Stomach smooth muscle (tissue), 2 donors: ENCODE measurements around the gene ADARB2.
"Not testable (repeated sequence)": the region's sequence is repeated elsewhere in the genome, so short reads cannot be mapped to it uniquely, and the experiment has no call there.

Experiments used
- H3K27ac ChIP-seq: one replicate; pipeline ENCODE4 v1.7.0; 2013; ENCODE audit warnings: mild to moderate bottlenecking, low read length, inconsistent platforms
- H3K27me3 ChIP-seq, 2 donors: one replicate each; pipeline ENCODE4 v1.7.0; 2013; ENCODE audit warnings: low read length in 2 of 2; ENCODE audit not compliant: insufficient read depth in 2 of 2, control insufficient read depth in 1 of 2
- H3K36me3 ChIP-seq, 2 donors: one replicate each; pipeline ENCODE4 v1.7.0; 2013; ENCODE audit warnings: low read length in 2 of 2; ENCODE audit not compliant: control insufficient read depth in 2 of 2, insufficient read depth in 2 of 2
- H3K4me1 ChIP-seq: one replicate; pipeline ENCODE4 v1.7.0; 2013; ENCODE audit warnings: low read length; ENCODE audit not compliant: control insufficient read depth, insufficient read depth
- H3K4me3 ChIP-seq, 2 donors: one replicate each; pipeline ENCODE4 v1.7.0; 2013; ENCODE audit warnings: low read length in 2 of 2
- H3K9ac ChIP-seq, 2 donors: one replicate each; pipeline ENCODE4 v1.7.0; 2013; ENCODE audit warnings: low read length in 2 of 2, mild to moderate bottlenecking in 1 of 2
- H3K9me3 ChIP-seq, 2 donors: one replicate each; pipeline ENCODE4 v1.7.0; 2013; ENCODE audit warnings: low read length in 2 of 2; ENCODE audit not compliant: control insufficient read depth in 2 of 2
- donor health status: healthy.
- donor health status: Pancreatic carcinoma.

Gene ADARB2

DNA sequence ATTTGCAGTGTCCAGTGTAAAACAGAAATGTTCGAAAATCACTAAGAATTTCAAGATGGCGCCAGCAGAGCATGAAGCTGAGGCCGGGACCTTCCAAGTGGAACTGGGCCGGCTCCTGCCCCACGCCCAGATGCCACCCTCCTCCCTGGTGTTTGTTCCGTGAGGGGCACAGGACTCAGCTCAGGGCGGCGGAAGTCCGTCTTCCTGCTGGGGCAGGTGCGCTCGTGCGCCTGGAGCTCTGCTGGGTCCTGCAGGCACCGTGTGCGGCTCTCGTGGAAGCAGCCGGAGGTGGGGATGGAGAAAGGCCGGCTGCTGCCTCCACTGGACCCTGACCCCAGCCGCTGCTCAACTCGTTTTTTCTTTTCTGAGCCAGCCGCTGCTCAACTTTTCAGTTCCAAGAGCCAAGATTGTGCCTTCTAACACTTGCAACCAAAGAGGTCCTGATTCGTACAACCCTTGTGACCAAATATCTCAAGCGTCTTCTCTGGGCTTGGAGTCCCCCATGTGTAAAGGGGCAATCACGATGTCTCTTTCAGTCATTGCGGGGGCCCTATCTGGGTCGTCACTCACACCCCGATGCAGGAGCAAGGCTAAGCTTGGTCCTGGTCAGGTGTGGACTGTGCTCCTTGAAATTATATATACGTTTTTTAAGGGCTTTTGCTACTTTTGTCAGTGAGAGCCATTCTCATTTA lies 334.4 kb downstream of the ADARB2 start:
- no peaks in the 10 kb centered on the region for H3K4me1 ChIP-seq
- no peak overlapping the region for H3K4me3 ChIP-seq
- H3K9ac ChIP-seq = no peak overlapping the region
- peaks cover 0 to 4% of the 10 kb centered on the region in 2 donors for H3K27me3 ChIP-seq
- no peaks in the 10 kb centered on the region for H3K36me3 ChIP-seq
- H3K9me3 ChIP-seq = no peaks in the 10 kb centered on the region
- H3K27ac ChIP-seq = no peak overlapping the region

DNA sequence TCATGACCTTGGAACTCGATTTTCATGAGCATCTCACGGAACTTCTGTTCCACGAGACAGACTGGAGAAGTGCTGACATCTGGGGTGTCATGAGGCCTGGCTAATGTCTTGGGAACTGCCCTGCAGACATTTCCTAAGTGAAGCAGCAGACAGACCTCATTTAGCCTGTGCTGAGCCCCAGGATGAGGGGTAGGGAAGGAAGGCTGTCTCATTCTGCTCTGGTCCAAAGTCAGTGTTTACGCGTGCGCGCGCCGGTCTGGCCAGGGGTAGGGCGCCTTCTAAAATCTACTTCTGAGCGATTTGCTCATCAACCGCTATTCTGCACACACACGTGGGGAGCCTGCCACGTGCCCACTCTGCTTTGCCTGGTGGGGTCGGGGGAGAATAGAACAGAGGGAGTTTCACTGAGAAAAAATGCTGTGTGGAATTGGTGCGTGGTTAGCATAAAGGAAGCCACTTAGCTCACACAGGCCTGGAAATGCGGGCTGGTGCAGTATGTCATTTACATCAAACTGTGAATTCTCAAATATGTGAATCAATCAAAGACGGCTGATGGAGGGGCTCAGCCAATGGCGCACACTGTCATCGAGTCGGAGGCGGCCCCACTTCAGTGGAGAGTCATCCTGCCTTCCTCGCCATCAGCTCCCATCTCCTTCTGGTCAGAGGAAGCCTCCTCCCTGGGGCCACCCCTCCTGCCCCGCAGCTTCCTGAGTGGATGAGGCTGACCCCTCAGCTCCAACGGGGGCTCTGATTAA lies 335.1 kb downstream of the ADARB2 start:
- H3K27ac ChIP-seq = no peak overlapping the region
- H3K27me3 ChIP-seq = peaks cover 0 to 4% of the 10 kb centered on the region in 2 donors
- H3K9ac ChIP-seq = no peak overlapping the region
- H3K36me3 ChIP-seq = no peaks in the 10 kb centered on the region
- no peaks in the 10 kb centered on the region for H3K4me1 ChIP-seq
- no peak overlapping the region for H3K4me3 ChIP-seq
- H3K9me3 ChIP-seq = no peaks in the 10 kb centered on the region

DNA sequence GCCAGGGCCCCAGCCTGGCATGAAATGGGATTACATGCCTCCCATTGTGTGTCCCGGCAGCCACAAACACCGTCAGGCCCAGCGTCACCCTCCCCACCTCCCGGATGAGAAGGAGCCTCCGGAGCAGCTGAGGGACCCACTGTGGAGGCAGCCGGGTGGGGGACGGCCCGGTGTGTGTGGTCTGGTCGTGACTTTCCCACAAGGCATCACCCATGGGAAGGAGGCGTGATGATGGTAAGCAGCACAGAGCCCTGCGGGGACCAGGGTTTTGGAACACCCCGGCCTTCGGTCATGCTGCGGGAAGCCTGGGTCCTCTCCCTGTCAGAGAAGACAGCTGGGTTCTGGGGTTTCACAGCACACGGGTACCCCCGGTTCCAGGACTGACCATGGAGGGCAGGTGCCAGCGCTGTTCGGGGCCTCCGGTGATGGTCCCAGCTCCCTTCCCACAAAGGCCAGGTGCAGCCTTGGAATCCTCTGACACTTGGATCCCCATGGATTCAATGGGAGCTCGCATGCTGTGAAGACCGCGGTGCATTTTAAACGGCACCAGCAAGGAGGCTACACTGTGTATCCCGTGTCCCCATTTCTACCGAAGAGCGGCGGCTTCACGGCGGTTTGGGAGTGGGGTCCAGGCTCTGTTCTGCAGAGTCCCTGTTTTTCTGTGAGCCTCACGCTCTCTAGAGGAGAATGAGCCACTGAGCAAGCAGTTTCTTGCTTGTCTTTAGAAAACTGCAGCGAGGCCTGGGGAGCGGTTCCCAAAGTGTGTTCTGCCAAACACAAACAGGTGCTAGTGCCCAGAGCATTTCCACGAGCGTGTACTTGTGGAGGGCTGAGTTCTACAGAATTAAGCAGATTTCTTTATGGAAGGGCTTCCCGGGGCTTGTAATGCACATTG lies 336.0 kb downstream of the ADARB2 start:
- H3K27me3 ChIP-seq = peaks cover 0 to 4% of the 10 kb centered on the region in 2 donors
- no peaks in the 10 kb centered on the region for H3K36me3 ChIP-seq
- no peaks in the 10 kb centered on the region for H3K4me1 ChIP-seq
- H3K9ac ChIP-seq = no peak overlapping the region
- no peak overlapping the region for H3K4me3 ChIP-seq
- H3K9me3 ChIP-seq = no peaks in the 10 kb centered on the region
- H3K27ac ChIP-seq = no peak overlapping the region

DNA sequence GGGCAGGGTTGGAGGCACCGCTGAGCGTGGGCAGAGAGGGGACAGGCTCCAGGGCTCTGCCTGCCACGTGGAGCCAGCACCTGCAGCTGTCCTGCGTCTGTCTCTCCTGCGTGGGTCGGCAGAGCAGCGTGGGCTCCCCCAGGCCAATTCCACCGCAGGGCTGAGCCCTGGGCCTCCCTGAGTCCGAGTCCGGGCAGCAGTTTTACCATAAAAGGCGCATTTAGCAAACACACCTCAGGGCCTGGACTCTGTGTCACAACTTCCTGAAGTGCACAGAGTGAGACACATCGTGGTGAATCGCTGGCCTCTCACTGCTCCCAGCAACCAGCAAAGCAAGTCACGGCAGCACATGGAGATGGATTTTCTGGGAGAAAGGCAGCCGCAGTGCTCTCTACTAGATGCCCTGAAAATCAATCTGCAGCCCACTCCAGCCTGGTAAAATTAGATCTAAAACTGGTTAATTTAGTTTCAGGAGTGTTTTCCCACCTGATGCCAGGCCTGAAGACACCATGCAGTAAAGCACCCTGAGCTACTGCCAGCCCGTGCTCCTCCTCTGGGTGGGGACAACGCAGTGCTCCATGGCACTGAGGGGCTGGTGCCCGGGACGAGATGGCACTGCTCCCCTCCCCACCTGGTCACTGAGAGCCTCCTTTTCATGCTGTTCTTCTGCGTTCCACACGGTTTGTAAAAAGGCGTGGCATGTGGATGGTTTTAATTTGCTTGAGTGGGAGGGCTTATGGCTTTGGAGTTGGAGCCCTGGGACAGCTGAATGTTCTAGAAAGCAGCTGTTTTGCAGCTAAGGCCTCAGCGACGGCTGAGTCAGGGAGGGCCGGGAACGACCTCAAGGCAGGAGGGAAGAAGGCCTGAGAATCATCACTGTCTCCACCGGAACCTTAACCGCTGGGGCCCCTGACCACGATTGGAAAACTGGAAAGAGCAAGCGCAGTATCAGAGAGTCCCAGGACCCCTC lies 336.9 kb downstream of the ADARB2 start:
- H3K27me3 ChIP-seq = peaks cover 0 to 4% of the 10 kb centered on the region in 2 donors
- H3K9ac ChIP-seq = no peak overlapping the region
- H3K27ac ChIP-seq = no peak overlapping the region
- H3K9me3 ChIP-seq = no peaks in the 10 kb centered on the region
- no peaks in the 10 kb centered on the region for H3K36me3 ChIP-seq
- H3K4me3 ChIP-seq = no peak overlapping the region
- H3K4me1 ChIP-seq = no peaks in the 10 kb centered on the region

DNA sequence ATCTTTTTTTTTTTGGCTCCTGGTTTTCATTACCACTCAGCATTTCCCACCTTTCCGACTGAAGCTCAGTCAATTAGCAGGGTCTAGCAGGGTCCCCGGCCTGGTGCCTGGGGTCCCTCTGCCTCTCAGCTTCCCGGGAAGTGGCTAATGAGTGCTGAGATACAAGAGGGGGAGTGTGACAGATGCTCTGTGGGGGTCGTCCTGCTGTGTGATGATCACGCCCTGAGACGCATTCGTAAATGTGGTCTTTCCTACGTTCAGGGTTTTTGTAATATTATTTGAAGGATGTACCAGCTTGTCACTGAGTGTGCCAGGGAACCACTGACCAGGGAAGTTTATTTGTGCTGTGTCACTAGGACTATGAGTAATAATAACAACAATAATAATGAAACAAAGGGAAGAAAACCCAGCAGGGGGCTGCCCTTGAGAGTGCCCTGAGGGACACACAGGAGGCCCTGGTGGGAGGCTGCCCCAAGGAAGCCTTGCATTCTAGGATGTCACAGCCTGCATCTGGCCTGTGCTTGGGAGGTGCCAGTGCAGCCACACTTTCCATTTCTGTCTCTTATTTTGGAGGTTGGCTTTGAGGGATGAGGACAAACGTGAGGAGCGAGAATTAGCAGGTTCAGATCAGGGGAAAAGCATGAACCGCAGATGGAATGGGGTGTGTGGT lies 337.8 kb downstream of the ADARB2 start:
- Histone ChIP-seq H3K9ac (no peak overlapping the region), H3K9me3 (no peaks in the 10 kb centered on the region), H3K4me1 (no peaks in the 10 kb centered on the region), H3K36me3 (no peaks in the 10 kb centered on the region), H3K27me3 (peaks cover 0 to 4% of the 10 kb centered on the region in 2 donors), H3K4me3 (no peak overlapping the region), H3K27ac (no peak overlapping the region)

GRCh38 chr10:1398626-1399410 lies 338.5 kb downstream of the ADARB2 start:
- Histone ChIP-seq H3K36me3 (no peaks in the 10 kb centered on the region), H3K4me3 (no peak overlapping the region), H3K4me1 (no peaks in the 10 kb centered on the region), H3K9me3 (no peaks in the 10 kb centered on the region), H3K9ac (no peak overlapping the region), H3K27me3 (peaks cover 0 to 4% of the 10 kb centered on the region in 2 donors), H3K27ac (no peak overlapping the region)

- not testable (repeated sequence) for H3K9ac ChIP-seq, H3K36me3 ChIP-seq, H3K9me3 ChIP-seq, H3K4me3 ChIP-seq, H3K27ac ChIP-seq, H3K4me1 ChIP-seq, H3K27me3 ChIP-seq
Observed at GRCh38 chr10:1398116-1398515, 339.2 kb downstream of the ADARB2 start.

DNA sequence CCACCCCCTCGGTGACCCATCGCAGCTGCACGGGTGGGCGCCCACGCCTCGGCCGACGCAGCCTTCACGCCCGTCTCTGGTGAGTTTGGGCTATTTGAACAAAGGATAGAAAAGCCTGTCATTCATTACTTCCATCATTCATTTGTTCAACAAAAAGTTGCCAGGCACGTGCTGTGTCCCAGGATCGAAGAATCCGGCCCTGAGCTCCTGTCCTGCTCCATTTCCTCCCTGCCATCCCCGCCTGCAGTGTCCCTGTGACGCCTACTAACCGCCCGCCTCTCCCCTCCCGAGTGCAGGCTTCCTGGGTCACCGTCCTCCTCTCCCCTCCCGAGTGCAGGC lies 341.1 kb downstream of the ADARB2 start:
- Histone ChIP-seq H3K4me1 (no peaks in the 10 kb centered on the region), H3K27ac (no peak overlapping the region), H3K36me3 (no peaks in the 10 kb centered on the region), H3K9me3 (no peaks in the 10 kb centered on the region), H3K4me3 (no peak overlapping the region), H3K9ac (no peak overlapping the region), H3K27me3 (peaks cover 0 to 2% of the 10 kb centered on the region in 2 donors)

GRCh38 chr10:1395481-1396296 lies 341.6 kb downstream of the ADARB2 start:
- Histone ChIP-seq H3K27ac (no peak overlapping the region), H3K27me3 (peaks cover 0 to 2% of the 10 kb centered on the region in 2 donors), H3K9me3 (no peaks in the 10 kb centered on the region), H3K9ac (no peak overlapping the region), H3K4me1 (no peaks in the 10 kb centered on the region), H3K36me3 (no peaks in the 10 kb centered on the region), H3K4me3 (no peak overlapping the region)
